Measurements from ENCODE around the gene CCDC71L. TPM values are rescaled to one million over a fixed set of nuclear protein-coding genes. Genes with fewer than 3 reads are reported as not detected.

CCDC71L gene
- total RNA-seq, 2 experiments from 2014 or later, result 18.2 to 20.9 TPM

DNA sequence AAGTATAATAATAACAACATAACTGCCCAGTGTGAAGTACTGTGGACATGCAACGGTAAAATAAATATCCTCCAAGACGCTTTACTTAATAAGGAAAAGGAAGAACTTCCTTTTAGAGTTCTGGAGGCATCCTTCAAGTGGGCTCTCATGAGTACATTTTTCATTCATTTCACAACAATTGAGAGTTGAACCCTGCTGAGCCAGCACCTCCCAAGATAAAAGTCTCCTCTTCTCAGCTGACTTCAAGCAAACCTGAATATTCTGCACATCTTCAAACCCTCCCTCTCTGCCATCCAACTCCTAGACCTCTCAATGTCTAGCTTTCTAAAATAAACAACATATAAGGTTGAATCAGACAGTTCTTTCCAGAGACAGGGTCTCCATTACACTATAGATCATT is 7.5 kb downstream of the CCDC71L start:
- intact Hi-C loops (cut with micrococcal nuclease), result loop anchor here (5.0 to 10.0 kb wide), 2 partner anchors 111 to 479 kb away; no protein-coding TSS in a partner anchor
- ATAC-seq, result no peak
- no peaks in the 10 kb centered on the region for H3K27me3 Mint-ChIP-seq

DNA sequence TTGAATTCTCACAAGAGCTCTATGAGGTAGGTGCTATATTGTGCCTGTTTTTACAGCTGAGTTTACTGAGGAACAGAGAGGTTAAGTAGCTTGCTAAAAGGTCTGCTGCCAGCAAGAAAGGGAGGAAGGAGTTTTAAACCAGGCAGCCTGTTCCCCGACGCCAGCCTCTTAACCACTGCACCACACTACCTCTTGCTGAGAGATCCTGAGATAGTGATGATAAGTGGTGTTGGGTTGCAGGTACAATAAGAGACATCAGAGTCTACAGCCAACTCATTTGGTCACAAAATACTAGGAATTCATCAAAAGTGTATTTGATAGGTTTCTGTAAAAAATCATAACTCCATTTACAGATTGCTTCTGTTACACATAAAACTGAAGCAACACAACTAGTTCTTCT is 8.0 kb downstream of the CCDC71L start:
- no peak overlapping the region for H3K4me3 Mint-ChIP-seq
- intact Hi-C loops (cut with micrococcal nuclease), result loop anchor here (5.0 to 10.0 kb wide), 2 partner anchors 111 to 478 kb away; no protein-coding TSS in a partner anchor
- no peak for TF ChIP-seq CTCF (IDR thresholded peaks at IDR 0.05)
- no peaks in the 10 kb centered on the region for H3K36me3 Mint-ChIP-seq (ENCODE audit: low read depth)
- no peaks in the 10 kb centered on the region for H3K9me3 Mint-ChIP-seq
- H3K27ac Mint-ChIP-seq, result no peak overlapping the region
- H3K27me3 Mint-ChIP-seq, result no peaks in the 10 kb centered on the region
- ChIA-PET CTCF (interaction anchor here (1.4 kb wide), 2 partner anchors 84 to 475 kb away, joined by 5 to 6 read pairs; no protein-coding TSS in a partner anchor), POLR2A (no interaction called here)
- peaks cover 11% of the 10 kb centered on the region for H3K4me1 Mint-ChIP-seq (ENCODE audit: low read depth)
- ATAC-seq (no peak), DNase-seq (no peak)

More for the DNA sequence above, 7.5 kb downstream of the CCDC71L start:
- H3K4me1 Mint-ChIP-seq (ENCODE audit: low read depth), result peaks cover 17% of the 10 kb centered on the region
- DNase-seq, result no peak
- no peak overlapping the region for H3K27ac Mint-ChIP-seq
- no peaks in the 10 kb centered on the region for H3K9me3 Mint-ChIP-seq
- no peak for TF ChIP-seq CTCF (IDR thresholded peaks at IDR 0.05)
- no peak overlapping the region for H3K4me3 Mint-ChIP-seq
- ChIA-PET CTCF (interaction anchor here (1.4 to 8.2 kb wide), 2 partner anchors 83 to 477 kb away, joined by 4 to 138 read pairs; no protein-coding TSS in a partner anchor), POLR2A (no interaction called here)
- no peaks in the 10 kb centered on the region for H3K36me3 Mint-ChIP-seq (ENCODE audit: low read depth)

DNA sequence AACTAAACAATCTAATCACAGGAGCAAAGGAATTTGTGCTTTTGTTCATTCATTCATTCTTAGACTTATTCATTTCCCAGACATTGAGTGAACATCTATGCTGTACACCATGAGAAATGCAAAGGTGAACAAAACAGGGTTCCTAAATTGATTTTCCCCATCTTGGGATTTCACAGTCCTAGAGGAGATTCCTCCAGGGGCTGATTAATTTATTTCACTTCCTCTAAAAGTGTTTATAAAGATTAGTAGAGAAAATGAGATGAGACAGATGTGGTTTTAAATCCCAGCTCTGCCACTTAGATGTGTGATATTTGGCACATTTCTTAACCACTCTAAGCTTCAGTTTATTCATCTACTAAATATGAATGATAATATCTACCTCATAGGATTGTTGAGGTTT is 8.9 kb downstream of the CCDC71L start:
- POLR2A ChIA-PET, result no interaction called here

DNA sequence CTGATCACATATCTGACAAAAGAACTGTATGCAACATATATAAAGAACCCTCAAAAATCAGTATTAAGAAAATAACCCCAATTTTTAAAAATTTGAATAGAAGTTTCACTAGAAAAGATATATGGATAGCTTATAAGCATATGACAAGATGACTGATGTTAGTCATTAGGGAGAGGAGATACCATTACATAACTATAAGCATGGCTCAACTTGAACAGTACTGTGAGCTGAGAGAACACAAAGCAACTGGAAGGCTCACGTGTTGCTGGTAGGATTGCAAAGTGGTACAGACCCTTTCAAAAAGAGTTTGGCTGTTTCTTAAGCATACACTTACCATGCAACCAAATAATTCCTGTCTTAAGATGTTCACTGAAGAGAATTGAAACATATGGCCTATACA is 14.7 kb downstream of the CCDC71L start:
- Mint-ChIP-seq H3K27ac (no peak overlapping the region), H3K9me3 (peaks cover 2% of the 10 kb centered on the region), H3K27me3 (no peaks in the 10 kb centered on the region), H3K36me3 (ENCODE audit: low read depth) (no peaks in the 10 kb centered on the region), H3K4me3 (no peak overlapping the region), H3K4me1 (ENCODE audit: low read depth) (no peaks in the 10 kb centered on the region)
- DNase-seq, result no peak
- ATAC-seq, result no peak
- CTCF ChIA-PET, result interaction anchor here (0.9 to 1.3 kb wide), 2 partner anchors 14 to 91 kb away, joined by 3 read pairs; partner anchors contain the start of gene CCDC71L
- no peak for TF ChIP-seq CTCF (IDR thresholded peaks at IDR 0.05)
- POLR2A ChIA-PET, result no interaction called here
- intact Hi-C loops (cut with micrococcal nuclease), result no loop called here

More for the DNA sequence above, 8.9 kb downstream of the CCDC71L start:
- TF ChIP-seq CTCF (IDR thresholded peaks at IDR 0.05), result no peak
- CTCF ChIA-PET, result interaction anchor here (1.4 kb wide), 2 partner anchors 85 to 475 kb away, joined by 5 to 6 read pairs; no protein-coding TSS in a partner anchor
- no peak for DNase-seq
- no peak overlapping the region for H3K4me3 Mint-ChIP-seq
- no peak overlapping the region for H3K27ac Mint-ChIP-seq
- H3K4me1 Mint-ChIP-seq (ENCODE audit: low read depth), result peaks cover 4% of the 10 kb centered on the region
- intact Hi-C loops (cut with micrococcal nuclease), result loop anchor here (5.0 to 10.0 kb wide), 2 partner anchors 110 to 477 kb away; no protein-coding TSS in a partner anchor
- H3K9me3 Mint-ChIP-seq, result no peaks in the 10 kb centered on the region
- H3K36me3 Mint-ChIP-seq (ENCODE audit: low read depth), result no peaks in the 10 kb centered on the region
- no peaks in the 10 kb centered on the region for H3K27me3 Mint-ChIP-seq
- no peak for ATAC-seq

DNA sequence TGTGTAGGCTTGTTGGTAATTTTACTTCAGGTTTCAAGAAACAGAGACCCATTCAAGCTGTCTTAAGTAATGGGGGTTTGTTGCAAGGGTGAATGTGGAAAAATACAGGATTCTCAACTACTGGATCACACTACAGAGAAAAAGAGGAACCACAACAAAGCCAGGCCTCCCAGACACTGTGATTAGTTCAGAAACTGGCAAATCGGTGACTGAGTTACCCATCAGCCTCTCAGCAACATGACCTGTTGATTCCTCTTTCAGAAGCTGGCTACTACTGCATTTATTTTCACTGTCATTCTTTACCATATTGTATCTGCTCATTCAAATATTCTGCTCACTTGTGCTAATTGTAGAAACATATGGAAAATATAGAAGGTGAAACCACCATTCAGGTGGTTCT is 16.0 kb downstream of the CCDC71L start:
- no peak for TF ChIP-seq CTCF (IDR thresholded peaks at IDR 0.05)
- no peak overlapping the region for H3K27ac Mint-ChIP-seq
- H3K4me1 Mint-ChIP-seq (ENCODE audit: low read depth), result no peaks in the 10 kb centered on the region
- ATAC-seq (no peak), DNase-seq (no peak)
- H3K27me3 Mint-ChIP-seq, result no peaks in the 10 kb centered on the region
- H3K36me3 Mint-ChIP-seq (ENCODE audit: low read depth), result no peaks in the 10 kb centered on the region
- no peak overlapping the region for H3K4me3 Mint-ChIP-seq
- CTCF ChIA-PET, result interaction anchor here (0.7 kb wide), 1 partner anchor 10 kb away, joined by 4 read pairs; no protein-coding TSS in a partner anchor
- POLR2A ChIA-PET, result no interaction called here
- intact Hi-C loops (cut with micrococcal nuclease), result no loop called here
- peaks cover 2% of the 10 kb centered on the region for H3K9me3 Mint-ChIP-seq
